Measurements from ENCODE around the gene GOLT1A.

- TF ChIP-seq CTCF (conservative IDR thresholded peaks at IDR 0.05; ENCODE audit: low read length) (no peak), EZH2phosphoT487 (IDR thresholded peaks at IDR 0.05; ENCODE audit: borderline replicate concordance) (no peak)
Observed at GRCh38 chr1:204196068-204196795, 17.6 kb downstream of the GOLT1A start, which contains the start of gene KISS1.
